C4-2B (cell line): ENCODE results near the gene EFNB1.
"Not testable (repeated sequence)": the region's sequence is repeated elsewhere in the genome, so short reads cannot be mapped to it uniquely, and the experiment has no call there.

Experiments
- CTCF ChIP-seq: fragments of 450-650 bp; conservative IDR thresholded peaks from 2 replicates; pipeline ENCODE4 v1.5.1; 2017; ENCODE audit warnings: mild to moderate bottlenecking
- ZFX ChIP-seq: fragments of 450-650 bp; IDR thresholded peaks from 2 replicates; pipeline ENCODE4 v1.6.1; 2017

- not testable (repeated sequence) for TF ChIP-seq CTCF, ZFX
Observed at GRCh38 chrX:68781295-68781694, 47.5 kb upstream of the EFNB1 start.
